Measurements from ENCODE around the gene DAB2IP.

The DAB2IP gene

DNA sequence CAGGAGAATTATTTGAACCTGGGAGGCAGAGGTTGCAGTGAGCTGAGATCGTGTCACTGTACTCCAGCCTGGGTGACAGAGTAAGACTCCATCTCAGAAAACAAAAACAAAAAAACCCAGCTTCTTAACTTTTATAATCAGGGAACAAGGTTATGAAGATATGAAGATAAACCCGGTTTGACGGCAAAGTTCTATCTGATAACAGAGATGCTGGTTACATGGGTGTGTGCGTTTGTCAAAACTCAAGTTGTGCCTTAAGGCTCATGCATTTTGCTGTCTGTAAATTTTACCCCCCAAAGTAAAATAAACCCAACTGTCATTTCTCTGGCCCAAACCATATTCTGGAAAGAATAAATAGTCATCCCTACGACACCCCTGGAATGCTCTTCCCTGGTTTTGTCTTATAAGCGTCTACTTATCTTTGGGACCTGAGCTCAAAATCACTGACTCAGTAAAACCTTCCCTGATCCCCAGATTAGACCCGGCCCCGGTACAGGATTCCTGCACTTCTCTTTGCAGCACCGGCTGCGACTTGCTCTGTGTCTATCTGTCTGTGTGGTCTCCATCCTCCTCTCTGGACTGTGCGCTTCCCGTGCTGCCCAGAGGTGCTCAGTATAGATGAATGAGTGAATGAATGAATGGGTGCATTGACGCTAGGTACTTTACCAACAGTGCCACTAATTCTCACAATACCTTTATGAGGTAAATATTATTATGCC lies 172.2 kb downstream of the DAB2IP start:
- Histone ChIP-seq H4K20me1 (ENCODE audit: insufficient read depth, low read length) (no peaks in the 10 kb centered on the region), H3K27ac (ENCODE audit: low read length) (no peak overlapping the region), H3K27me3 (ENCODE audit: insufficient read depth, low read length, poor library complexity) (no peaks in the 10 kb centered on the region), H3K9me3 (ENCODE audit: insufficient read depth, low read length, severe bottlenecking) (no peaks in the 10 kb centered on the region), H3K4me1 (ENCODE audit: insufficient read depth, low read length) (no peaks in the 10 kb centered on the region), H3K9ac (ENCODE audit: low read depth, low read length) (no peak overlapping the region), H3K4me3 (ENCODE audit: low read depth in 1 of 2, low read length in 2 of 2) (no peak overlapping the region), H3K79me2 (ENCODE audit: insufficient read depth, low read length) (no peaks in the 10 kb centered on the region), H3K4me2 (ENCODE audit: insufficient read depth, low read length) (no peak overlapping the region), H3K36me3 (ENCODE audit: insufficient read depth, low read length) (no peaks in the 10 kb centered on the region), H2AFZ (ENCODE audit: low read depth, low read length) (no peak overlapping the region)
- ATAC-seq (ENCODE audit: insufficient read depth, low read depth) (no peak), DNase-seq (no peak)
- no peak for TF ChIP-seq EZH2 (IDR thresholded peaks at IDR 0.05; ENCODE audit: borderline replicate concordance, low read depth, low read length, severe bottlenecking)
- TF ChIP-seq CTCF (IDR thresholded peaks at IDR 0.05; ENCODE audit: borderline replicate concordance, extremely low read depth, low read length, poor library complexity, severe bottlenecking): no peak

DNA sequence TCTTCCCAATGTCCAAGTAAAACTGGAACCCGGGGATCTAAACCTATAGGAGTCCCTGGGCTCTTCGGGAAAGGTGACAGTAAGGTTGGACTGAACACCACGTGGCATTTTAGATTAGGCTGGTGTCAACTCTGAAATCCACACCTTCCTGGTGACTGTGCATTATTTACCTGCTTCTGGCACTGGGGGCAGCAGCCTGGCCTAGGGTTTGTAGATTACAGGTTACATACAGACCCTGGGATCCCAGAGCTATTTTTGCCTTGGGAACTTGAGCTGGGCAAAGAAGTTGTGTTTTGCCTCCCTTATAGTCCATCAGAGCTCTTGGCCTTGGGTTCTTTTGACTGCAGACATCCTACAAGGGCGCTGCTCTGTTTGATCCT lies 173.2 kb downstream of the DAB2IP start:
- H3K4me2 ChIP-seq (ENCODE audit: insufficient read depth, low read length): no peak overlapping the region
- no peak overlapping the region for H2AFZ ChIP-seq (ENCODE audit: low read depth, low read length)
- H3K79me2 ChIP-seq (ENCODE audit: insufficient read depth, low read length): no peaks in the 10 kb centered on the region
- no peak for DNase-seq
- H3K9me3 ChIP-seq (ENCODE audit: insufficient read depth, low read length, severe bottlenecking): no peaks in the 10 kb centered on the region
- H3K4me1 ChIP-seq (ENCODE audit: insufficient read depth, low read length): no peaks in the 10 kb centered on the region
- H3K27ac ChIP-seq (ENCODE audit: low read length): no peak overlapping the region
- H3K9ac ChIP-seq (ENCODE audit: low read depth, low read length): no peak overlapping the region
- no peak overlapping the region for H3K4me3 ChIP-seq (ENCODE audit: low read depth in 1 of 2, low read length in 2 of 2)
- ATAC-seq (ENCODE audit: insufficient read depth, low read depth): no peak
- H3K36me3 ChIP-seq (ENCODE audit: insufficient read depth, low read length): no peaks in the 10 kb centered on the region
- TF ChIP-seq EZH2 (IDR thresholded peaks at IDR 0.05; ENCODE audit: borderline replicate concordance, low read depth, low read length, severe bottlenecking): no peak
- no peak for TF ChIP-seq CTCF (IDR thresholded peaks at IDR 0.05; ENCODE audit: borderline replicate concordance, extremely low read depth, low read length, poor library complexity, severe bottlenecking)
- H4K20me1 ChIP-seq (ENCODE audit: insufficient read depth, low read length): no peaks in the 10 kb centered on the region
- no peaks in the 10 kb centered on the region for H3K27me3 ChIP-seq (ENCODE audit: insufficient read depth, low read length, poor library complexity)

GRCh38 chr9:121825031-121825691 lies 173.7 kb downstream of the DAB2IP start:
- Histone ChIP-seq H3K79me2 (ENCODE audit: insufficient read depth, low read length) (no peaks in the 10 kb centered on the region), H3K27ac (ENCODE audit: low read length) (no peak overlapping the region), H3K9me3 (ENCODE audit: insufficient read depth, low read length, severe bottlenecking) (no peaks in the 10 kb centered on the region), H3K4me3 (ENCODE audit: low read depth in 1 of 2, low read length in 2 of 2) (no peak overlapping the region), H3K9ac (ENCODE audit: low read depth, low read length) (no peak overlapping the region), H3K4me1 (ENCODE audit: insufficient read depth, low read length) (no peaks in the 10 kb centered on the region), H4K20me1 (ENCODE audit: insufficient read depth, low read length) (no peaks in the 10 kb centered on the region), H2AFZ (ENCODE audit: low read depth, low read length) (no peak overlapping the region), H3K36me3 (ENCODE audit: insufficient read depth, low read length) (no peaks in the 10 kb centered on the region), H3K4me2 (ENCODE audit: insufficient read depth, low read length) (no peak overlapping the region), H3K27me3 (ENCODE audit: insufficient read depth, low read length, poor library complexity) (no peaks in the 10 kb centered on the region)
- no peak for ATAC-seq (ENCODE audit: insufficient read depth, low read depth)
- no peak for DNase-seq
- TF ChIP-seq EZH2 (IDR thresholded peaks at IDR 0.05; ENCODE audit: borderline replicate concordance, low read depth, low read length, severe bottlenecking): no peak

- Histone ChIP-seq H3K4me2 (ENCODE audit: insufficient read depth, low read length) (no peak overlapping the region), H3K36me3 (ENCODE audit: insufficient read depth, low read length) (no peaks in the 10 kb centered on the region), H3K9me3 (ENCODE audit: insufficient read depth, low read length, severe bottlenecking) (no peaks in the 10 kb centered on the region), H3K27ac (ENCODE audit: low read length) (no peak overlapping the region), H3K27me3 (ENCODE audit: insufficient read depth, low read length, poor library complexity) (no peaks in the 10 kb centered on the region), H3K79me2 (ENCODE audit: insufficient read depth, low read length) (no peaks in the 10 kb centered on the region), H2AFZ (ENCODE audit: low read depth, low read length) (no peak overlapping the region), H4K20me1 (ENCODE audit: insufficient read depth, low read length) (no peaks in the 10 kb centered on the region), H3K9ac (ENCODE audit: low read depth, low read length) (no peak overlapping the region), H3K4me3 (ENCODE audit: low read depth in 1 of 2, low read length in 2 of 2) (no peak overlapping the region), H3K4me1 (ENCODE audit: insufficient read depth, low read length) (no peaks in the 10 kb centered on the region)
- no peak for ATAC-seq (ENCODE audit: insufficient read depth, low read depth)
- no peak for DNase-seq
- TF ChIP-seq EZH2 (IDR thresholded peaks at IDR 0.05; ENCODE audit: borderline replicate concordance, low read depth, low read length, severe bottlenecking) (no peak), CTCF (IDR thresholded peaks at IDR 0.05; ENCODE audit: borderline replicate concordance, extremely low read depth, low read length, poor library complexity, severe bottlenecking) (no peak)
Observed at GRCh38 chr9:121826711-121827110, 175.3 kb downstream of the DAB2IP start.

Measured in DND-41 (cell line).